Pericardium fibroblast (primary cell): ENCODE data around the gene TSPAN7. TPM values are rescaled to one million over a fixed set of nuclear protein-coding genes. Genes with fewer than 3 reads are reported as not detected.

Experiments used
- total RNA-seq: library from RNA; depleted of rRNA; stranded (reverse); fragments of >200 nt; gene quantifications from 2 replicates; pipeline ENCODE4 v1.2.3, GENCODE V29; 2015

Gene TSPAN7
- total RNA-seq: 0.68 TPM in 1 of 2 replicates, not detected in the other

GRCh38 chrX:38561126-38561868, at the start of gene TSPAN7:
TSPAN7 (plus strand) TSS chrX:38561542; CDS start chrX:38561547, 5 bp downstream.

Other genes starting within 250 kb of the TSPAN7 start
- gene RPGR, start 234.0 kb upstream of the TSPAN7 start, total RNA-seq: 4.1 and 4.2 TPM in 2 replicates
- gene OTC, start 208.9 kb upstream of the TSPAN7 start, total RNA-seq: not detected in 2 replicates
- 68.5 and 76.3 TPM in 2 replicates for gene MID1IP1, start 239.9 kb downstream of the TSPAN7 start, total RNA-seq